ENCODE results near the gene ADGRB3.

DNA sequence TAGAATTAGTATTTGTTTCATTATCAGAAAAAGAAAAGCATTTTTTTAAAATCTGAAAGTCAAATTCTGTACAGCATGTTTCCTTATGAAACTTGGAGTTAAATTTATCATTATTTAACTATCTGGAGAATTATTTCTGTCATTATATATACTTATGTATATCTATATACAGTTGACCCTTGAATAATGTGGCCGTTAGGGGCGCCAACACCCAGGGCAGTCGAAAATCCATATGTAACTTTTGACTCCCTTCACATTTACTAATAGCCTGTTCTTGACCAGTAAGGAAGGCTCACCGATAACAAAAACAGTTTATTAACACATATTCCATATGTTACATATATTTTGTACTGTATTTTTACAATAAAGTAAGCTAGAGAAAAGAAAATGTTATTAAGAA lies 341.2 kb downstream of the ADGRB3 start:
- TF ChIP-seq CTCF (IDR thresholded peaks at IDR 0.05; ENCODE audit: low read length) (peak; percentile 40), EZH2 (IDR thresholded peaks at IDR 0.05; ENCODE audit: borderline replicate concordance, low read length) (no peak)
